ENCODE results near the gene OR8D1. TPM values are rescaled to one million over a fixed set of nuclear protein-coding genes. Genes with fewer than 3 reads are reported as not detected.

The OR8D1 gene
- total and polyA plus RNA-seq, 7 experiments from 2014 or later = not detected

- no peak overlapping the region for H3K27ac ChIP-seq (ENCODE audit: low read depth, low read length)
- ChIA-PET POLR2A (no interaction called here), CTCF (no interaction called here)
- DNase-seq = no peak
- no peak for ATAC-seq
- no peaks in the 10 kb centered on the region for H3K36me3 ChIP-seq (ENCODE audit: control insufficient read depth in 2 of 3, insufficient read depth in 3 of 3, low read length in 3 of 3)
- H3K27me3 Mint-ChIP-seq = peaks cover 7 to 29% (median 18%) of the 10 kb centered on the region in 5 donors
- no peaks in the 10 kb centered on the region for H3K9me3 ChIP-seq (ENCODE audit: control insufficient read depth in 2 of 3, low read length in 3 of 3)
- intact Hi-C loops (cut with micrococcal nuclease) = loop anchor here in 1 of 2 donors (10.0 kb wide), 1 partner anchor 265 kb away; no protein-coding TSS in a partner anchor
- peaks cover 0 to 4% (median 0%) of the 10 kb centered on the region in 7 donors for H3K4me1 Mint-ChIP-seq
- peaks cover 0 to 2% (median 0%) of the 10 kb centered on the region in 11 donors for H3K9me3 Mint-ChIP-seq
- no peak overlapping the region for H3K4me3 Mint-ChIP-seq
- no peaks in the 10 kb centered on the region for H3K27me3 ChIP-seq (ENCODE audit: control insufficient read depth in 2 of 2, insufficient read depth in 2 of 2, low read length in 2 of 2)
- no peak overlapping the region for H3K27ac Mint-ChIP-seq
- H3K36me3 Mint-ChIP-seq = no peaks in the 10 kb centered on the region
- no peaks in the 10 kb centered on the region for H3K4me1 ChIP-seq (ENCODE audit: control insufficient read depth in 2 of 2, insufficient read depth in 2 of 2, low read length in 2 of 2)
- no peak overlapping the region for H3K4me3 ChIP-seq (ENCODE audit: low read length)
These were observed 16.2 kb upstream of the OR8D1 start for GRCh38 chr11:124329787-124330478.

- Mint-ChIP-seq H3K27ac (no peak overlapping the region), H3K36me3 (no peaks in the 10 kb centered on the region), H3K4me1 (peaks cover 0 to 4% (median 0%) of the 10 kb centered on the region in 7 donors), H3K9me3 (peaks cover 0 to 5% (median 0%) of the 10 kb centered on the region in 11 donors), H3K4me3 (no peak overlapping the region), H3K27me3 (peaks cover 9 to 36% (median 18%) of the 10 kb centered on the region in 5 donors)
- Histone ChIP-seq H3K27me3 (ENCODE audit: control insufficient read depth in 2 of 2, insufficient read depth in 2 of 2, low read length in 2 of 2) (no peaks in the 10 kb centered on the region), H3K36me3 (ENCODE audit: control insufficient read depth in 2 of 3, insufficient read depth in 3 of 3, low read length in 3 of 3) (no peaks in the 10 kb centered on the region), H3K4me3 (ENCODE audit: low read length) (no peak overlapping the region), H3K4me1 (ENCODE audit: control insufficient read depth in 2 of 2, insufficient read depth in 2 of 2, low read length in 2 of 2) (no peaks in the 10 kb centered on the region), H3K27ac (ENCODE audit: low read depth, low read length) (no peak overlapping the region), H3K9me3 (ENCODE audit: control insufficient read depth in 2 of 3, low read length in 3 of 3) (no peaks in the 10 kb centered on the region)
- ChIA-PET POLR2A (no interaction called here), CTCF (no interaction called here)
- intact Hi-C loops (cut with micrococcal nuclease) = loop anchor here in 1 of 2 donors (10.0 kb wide), 1 partner anchor 263 kb away; no protein-coding TSS in a partner anchor
- ATAC-seq (no peak), DNase-seq (no peak)
These were observed 14.0 kb upstream of the OR8D1 start for GRCh38 chr11:124327775-124328174.

GRCh38 chr11:124322356-124322755, 8.6 kb upstream of the OR8D1 start:
- Mint-ChIP-seq H3K36me3 (no peaks in the 10 kb centered on the region), H3K4me1 (no peaks in the 10 kb centered on the region), H3K4me3 (no peak overlapping the region), H3K9me3 (peaks cover 0 to 7% (median 0%) of the 10 kb centered on the region in 11 donors), H3K27me3 (peaks cover 6 to 43% (median 16%) of the 10 kb centered on the region in 5 donors), H3K27ac (no peak overlapping the region)
- H3K27me3 ChIP-seq (ENCODE audit: control insufficient read depth in 2 of 2, insufficient read depth in 2 of 2, low read length in 2 of 2) = no peaks in the 10 kb centered on the region
- ATAC-seq = no peak
- H3K27ac ChIP-seq (ENCODE audit: low read depth, low read length) = no peak overlapping the region
- intact Hi-C loops (cut with micrococcal nuclease) = loop anchor here in 1 of 2 donors (10.0 kb wide), 1 partner anchor 258 kb away; no protein-coding TSS in a partner anchor
- H3K4me3 ChIP-seq (ENCODE audit: low read length) = no peak overlapping the region
- ChIA-PET POLR2A (no interaction called here), CTCF (no interaction called here)
- H3K36me3 ChIP-seq (ENCODE audit: control insufficient read depth in 2 of 3, insufficient read depth in 3 of 3, low read length in 3 of 3) = no peaks in the 10 kb centered on the region
- DNase-seq = no peak
- no peaks in the 10 kb centered on the region for H3K4me1 ChIP-seq (ENCODE audit: control insufficient read depth in 2 of 2, insufficient read depth in 2 of 2, low read length in 2 of 2)
- H3K9me3 ChIP-seq (ENCODE audit: control insufficient read depth in 2 of 3, low read length in 3 of 3) = no peaks in the 10 kb centered on the region

- CTCF ChIA-PET = no interaction called here
- H3K9me3 ChIP-seq (ENCODE audit: control insufficient read depth in 2 of 3, low read length in 3 of 3) = no peaks in the 10 kb centered on the region
- H3K27me3 Mint-ChIP-seq = peaks cover 6 to 31% (median 12%) of the 10 kb centered on the region in 5 donors
- H3K4me1 ChIP-seq (ENCODE audit: control insufficient read depth in 2 of 2, insufficient read depth in 2 of 2, low read length in 2 of 2) = no peaks in the 10 kb centered on the region
- intact Hi-C loops (cut with micrococcal nuclease) = loop anchor here in 1 of 2 donors (10.0 kb wide), 1 partner anchor 255 kb away; no protein-coding TSS in a partner anchor
- no peak within 1 kb of the TSS for H3K4me3 Mint-ChIP-seq
- no peak within 1 kb of the TSS for H3K27ac Mint-ChIP-seq
- no peak within 1 kb of the TSS for H3K4me3 ChIP-seq (ENCODE audit: low read length)
- H3K9me3 Mint-ChIP-seq = peaks cover 0 to 7% (median 0%) of the 10 kb centered on the region in 11 donors
- no peaks in the 10 kb centered on the region for H3K4me1 Mint-ChIP-seq
- no peaks in the 10 kb centered on the region for H3K36me3 Mint-ChIP-seq
- H3K27ac ChIP-seq (ENCODE audit: low read depth, low read length) = no peak within 1 kb of the TSS
- no peaks in the 10 kb centered on the region for H3K36me3 ChIP-seq (ENCODE audit: control insufficient read depth in 2 of 3, insufficient read depth in 3 of 3, low read length in 3 of 3)
- POLR2A ChIA-PET = no interaction called here
- ATAC-seq (no peak), DNase-seq (no peak)
- no peaks in the 10 kb centered on the region for H3K27me3 ChIP-seq (ENCODE audit: control insufficient read depth in 2 of 2, insufficient read depth in 2 of 2, low read length in 2 of 2)
These were observed 6.3 kb upstream of the OR8D1 start, which contains the start of gene OR8D2 for GRCh38 chr11:124320097-124320496. Gene OR8D2 (minus strand): TSS chr11:124320197. CDS start chr11:124320197, 0 bp downstream.

GRCh38 chr11:124315052-124315451, 1.3 kb upstream of the OR8D1 start:
- Histone ChIP-seq H3K27ac (ENCODE audit: low read depth, low read length) (no peak overlapping the region), H3K4me1 (ENCODE audit: control insufficient read depth in 2 of 2, insufficient read depth in 2 of 2, low read length in 2 of 2) (no peaks in the 10 kb centered on the region), H3K4me3 (ENCODE audit: low read length) (no peak overlapping the region), H3K27me3 (ENCODE audit: control insufficient read depth in 2 of 2, insufficient read depth in 2 of 2, low read length in 2 of 2) (no peaks in the 10 kb centered on the region), H3K9me3 (ENCODE audit: control insufficient read depth in 2 of 3, low read length in 3 of 3) (no peaks in the 10 kb centered on the region), H3K36me3 (ENCODE audit: control insufficient read depth in 2 of 3, insufficient read depth in 3 of 3, low read length in 3 of 3) (no peaks in the 10 kb centered on the region)
- Mint-ChIP-seq H3K27ac (no peak overlapping the region), H3K27me3 (peaks cover 5 to 18% (median 7%) of the 10 kb centered on the region in 5 donors), H3K9me3 (peaks cover 0 to 2% (median 0%) of the 10 kb centered on the region in 11 donors), H3K36me3 (no peaks in the 10 kb centered on the region), H3K4me1 (no peaks in the 10 kb centered on the region), H3K4me3 (no peak overlapping the region)
- DNase-seq (no peak), ATAC-seq (no peak)
- intact Hi-C loops (cut with micrococcal nuclease) = no loop called here
- CTCF ChIA-PET = no interaction called here
- POLR2A ChIA-PET = no interaction called here

GRCh38 chr11:124313131-124313530, 618 bp downstream of the OR8D1 start:
- no peak overlapping the region for H3K27ac Mint-ChIP-seq
- Histone ChIP-seq H3K36me3 (ENCODE audit: control insufficient read depth in 2 of 3, insufficient read depth in 3 of 3, low read length in 3 of 3) (no peaks in the 10 kb centered on the region), H3K4me1 (ENCODE audit: control insufficient read depth in 2 of 2, insufficient read depth in 2 of 2, low read length in 2 of 2) (no peaks in the 10 kb centered on the region), H3K27me3 (ENCODE audit: control insufficient read depth in 2 of 2, insufficient read depth in 2 of 2, low read length in 2 of 2) (no peaks in the 10 kb centered on the region), H3K9me3 (ENCODE audit: control insufficient read depth in 2 of 3, low read length in 3 of 3) (no peaks in the 10 kb centered on the region), H3K27ac (ENCODE audit: low read depth, low read length) (no peak overlapping the region), H3K4me3 (ENCODE audit: low read length) (no peak overlapping the region)
- no peaks in the 10 kb centered on the region for H3K9me3 Mint-ChIP-seq
- H3K27me3 Mint-ChIP-seq = peaks cover 4 to 11% (median 9%) of the 10 kb centered on the region in 5 donors
- intact Hi-C loops (cut with micrococcal nuclease) = no loop called here
- CTCF ChIA-PET = no interaction called here
- POLR2A ChIA-PET = no interaction called here
- no peak overlapping the region for H3K4me3 Mint-ChIP-seq
- ATAC-seq = no peak
- no peaks in the 10 kb centered on the region for H3K36me3 Mint-ChIP-seq
- no peaks in the 10 kb centered on the region for H3K4me1 Mint-ChIP-seq
- no peak for DNase-seq

- peaks cover 0 to 13% (median 11%) of the 10 kb centered on the region in 5 donors for H3K27me3 Mint-ChIP-seq
- CTCF ChIA-PET = no interaction called here
These were observed 2.1 kb downstream of the OR8D1 start for GRCh38 chr11:124311670-124312069.

More at GRCh38 chr11:124311670-124312069, 2.1 kb downstream of the OR8D1 start:
- intact Hi-C loops (cut with micrococcal nuclease) = no loop called here
- DNase-seq (no peak), ATAC-seq (no peak)
- POLR2A ChIA-PET = no interaction called here
- Mint-ChIP-seq H3K27ac (no peak overlapping the region), H3K9me3 (no peaks in the 10 kb centered on the region), H3K4me3 (no peak overlapping the region), H3K4me1 (no peaks in the 10 kb centered on the region), H3K36me3 (no peaks in the 10 kb centered on the region)
- no peak overlapping the region for H3K4me3 ChIP-seq (ENCODE audit: low read length)
- no peaks in the 10 kb centered on the region for H3K9me3 ChIP-seq (ENCODE audit: control insufficient read depth in 2 of 3, low read length in 3 of 3)
- no peaks in the 10 kb centered on the region for H3K4me1 ChIP-seq (ENCODE audit: control insufficient read depth in 2 of 2, insufficient read depth in 2 of 2, low read length in 2 of 2)
- H3K27me3 ChIP-seq (ENCODE audit: control insufficient read depth in 2 of 2, insufficient read depth in 2 of 2, low read length in 2 of 2) = no peaks in the 10 kb centered on the region
- H3K36me3 ChIP-seq (ENCODE audit: control insufficient read depth in 2 of 3, insufficient read depth in 3 of 3, low read length in 3 of 3) = no peaks in the 10 kb centered on the region
- H3K27ac ChIP-seq (ENCODE audit: low read depth, low read length) = no peak overlapping the region

Data from naive thymus-derived CD4-positive, alpha-beta T cell (primary cell).